OCI-LY3 (cell line): ENCODE results near the gene GALNTL6.

Experiments
- CTCF ChIP-seq: fragments of 200-600, 300-600 bp; sonication (generic); IDR thresholded peaks from 2 replicates; pipeline ENCODE4 v1.5.1; 2014; ENCODE audit warnings: antibody characterized with exemption, low read length, low read depth
- EZH2phosphoT487 ChIP-seq: fragments of 200-600 bp; shearing (Covaris generic); IDR thresholded peaks from 2 replicates; pipeline ENCODE4 v1.6.1; 2018; ENCODE audit warnings: antibody characterized with exemption, mixed run types, low read depth

DNA sequence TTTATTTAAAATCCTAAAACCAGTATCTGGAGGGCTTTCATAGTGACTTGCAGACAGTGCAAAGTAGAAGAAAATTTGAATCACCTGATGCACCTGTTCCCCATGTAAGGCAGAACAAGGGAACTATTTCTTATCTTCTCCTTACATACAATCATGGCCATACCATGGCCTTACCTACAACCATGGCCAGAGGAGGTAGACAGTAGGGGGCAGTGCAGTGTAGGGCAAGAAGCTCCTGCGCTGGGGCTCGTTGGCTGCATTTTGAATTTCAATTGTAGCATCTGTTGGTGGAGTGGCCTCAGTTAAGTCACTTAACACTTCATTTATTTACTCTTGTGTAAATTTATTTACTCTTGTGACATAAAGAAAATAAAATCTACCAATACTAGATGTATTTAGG lies 33.0 kb downstream of the GALNTL6 start:
- TF ChIP-seq CTCF (peak; percentile 97), EZH2phosphoT487 (no peak)
